ENCODE results near the gene FAM120A. TPM values are rescaled to one million over a fixed set of nuclear protein-coding genes. Genes with fewer than 3 reads are reported as not detected.

FAM120A gene
- polyA plus RNA-seq, 4 donors = 36.2 to 85.8 (median 65.6) TPM

GRCh38 chr9:93590609-93591234 lies 139.2 kb downstream of the FAM120A start:
- 79 to 86% (median 81%) methylated on average over 8 of the region's 8 CpGs for WGBS, 3 donors
- Histone ChIP-seq H3K4me3 (ENCODE audit: low read depth in 1 of 3, low read length in 3 of 3) (no peak overlapping the region), H3K36me3 (ENCODE audit: control insufficient read depth in 3 of 3, insufficient read depth in 2 of 3, low read depth in 1 of 3, low read length in 3 of 3) (peaks cover 0 to 27% (median 0%) of the 10 kb centered on the region in 3 donors), H3K9me3 (ENCODE audit: control insufficient read depth in 2 of 2, insufficient read depth in 1 of 2, low read depth in 1 of 2, low read length in 1 of 2) (no peaks in the 10 kb centered on the region), H3K27ac (ENCODE audit: low read depth in 1 of 3, low read length in 2 of 3) (no peak overlapping the region), H3K27me3 (ENCODE audit: control insufficient read depth in 3 of 3, insufficient read depth in 3 of 3, low read length in 3 of 3) (no peaks in the 10 kb centered on the region), H3K4me1 (ENCODE audit: control insufficient read depth in 3 of 3, insufficient read depth in 2 of 3, low read depth in 1 of 3, low read length in 2 of 3) (peaks cover 5 to 13% (median 11%) of the 10 kb centered on the region in 3 donors)
- DNase-seq (no peak), FAIRE-seq (no peak)

GRCh38 chr9:93591301-93592007 lies 140.0 kb downstream of the FAM120A start:
- no peak overlapping the region for H3K4me3 ChIP-seq (ENCODE audit: low read depth in 1 of 3, low read length in 3 of 3)
- 76 to 82% (median 77%) methylated on average over 13 of the region's 13 CpGs for WGBS, 3 donors
- DNase-seq (no peak), FAIRE-seq (no peak)
- no peaks in the 10 kb centered on the region for H3K27me3 ChIP-seq (ENCODE audit: control insufficient read depth in 3 of 3, insufficient read depth in 3 of 3, low read length in 3 of 3)
- no peaks in the 10 kb centered on the region for H3K9me3 ChIP-seq (ENCODE audit: control insufficient read depth in 2 of 2, insufficient read depth in 1 of 2, low read depth in 1 of 2, low read length in 1 of 2)
- no peak overlapping the region for H3K27ac ChIP-seq (ENCODE audit: low read depth in 1 of 3, low read length in 2 of 3)
- H3K4me1 ChIP-seq (ENCODE audit: control insufficient read depth in 3 of 3, insufficient read depth in 2 of 3, low read depth in 1 of 3, low read length in 2 of 3) = peaks cover 5 to 13% (median 11%) of the 10 kb centered on the region in 3 donors
- H3K36me3 ChIP-seq (ENCODE audit: control insufficient read depth in 3 of 3, insufficient read depth in 2 of 3, low read depth in 1 of 3, low read length in 3 of 3) = peaks cover 0 to 26% (median 0%) of the 10 kb centered on the region in 3 donors

GRCh38 chr9:93592008-93592642 lies 140.6 kb downstream of the FAM120A start:
- FAIRE-seq (no peak), DNase-seq (no peak)
- H3K4me3 ChIP-seq (ENCODE audit: low read depth in 1 of 3, low read length in 3 of 3) = no peak overlapping the region
- 90 to 93% (median 91%) methylated on average over 8 of the region's 8 CpGs for WGBS, 3 donors
- H3K27ac ChIP-seq (ENCODE audit: low read depth in 1 of 3, low read length in 2 of 3) = no peak overlapping the region
- no peaks in the 10 kb centered on the region for H3K9me3 ChIP-seq (ENCODE audit: control insufficient read depth in 2 of 2, insufficient read depth in 1 of 2, low read depth in 1 of 2, low read length in 1 of 2)
- H3K27me3 ChIP-seq (ENCODE audit: control insufficient read depth in 3 of 3, insufficient read depth in 3 of 3, low read length in 3 of 3) = no peaks in the 10 kb centered on the region
- H3K36me3 ChIP-seq (ENCODE audit: control insufficient read depth in 3 of 3, insufficient read depth in 2 of 3, low read depth in 1 of 3, low read length in 3 of 3) = peaks cover 0 to 26% (median 0%) of the 10 kb centered on the region in 3 donors
- H3K4me1 ChIP-seq (ENCODE audit: control insufficient read depth in 3 of 3, insufficient read depth in 2 of 3, low read depth in 1 of 3, low read length in 2 of 3) = peaks cover 5 to 13% (median 11%) of the 10 kb centered on the region in 3 donors

- peak in 1 of 2 donors; percentile 26 for DNase-seq
- FAIRE-seq = no peak
- Histone ChIP-seq H3K4me1 (ENCODE audit: control insufficient read depth in 3 of 3, insufficient read depth in 2 of 3, low read depth in 1 of 3, low read length in 2 of 3) (peaks cover 5 to 13% (median 11%) of the 10 kb centered on the region in 3 donors), H3K4me3 (ENCODE audit: low read depth in 1 of 3, low read length in 3 of 3) (no peak overlapping the region), H3K9me3 (ENCODE audit: control insufficient read depth in 2 of 2, insufficient read depth in 1 of 2, low read depth in 1 of 2, low read length in 1 of 2) (no peaks in the 10 kb centered on the region), H3K27ac (ENCODE audit: low read depth in 1 of 3, low read length in 2 of 3) (no peak overlapping the region), H3K36me3 (ENCODE audit: control insufficient read depth in 3 of 3, insufficient read depth in 2 of 3, low read depth in 1 of 3, low read length in 3 of 3) (peaks cover 0 to 26% (median 0%) of the 10 kb centered on the region in 3 donors), H3K27me3 (ENCODE audit: control insufficient read depth in 3 of 3, insufficient read depth in 3 of 3, low read length in 3 of 3) (no peaks in the 10 kb centered on the region)
- 45 to 66% (median 64%) methylated on average over 2 of the region's 2 CpGs for WGBS, 3 donors
Measured at GRCh38 chr9:93592643-93593021, 141.1 kb downstream of the FAM120A start.

- Histone ChIP-seq H3K4me1 (ENCODE audit: control insufficient read depth in 3 of 3, insufficient read depth in 2 of 3, low read depth in 1 of 3, low read length in 2 of 3) (peaks cover 5 to 13% (median 11%) of the 10 kb centered on the region in 3 donors), H3K27me3 (ENCODE audit: control insufficient read depth in 3 of 3, insufficient read depth in 3 of 3, low read length in 3 of 3) (no peaks in the 10 kb centered on the region), H3K9me3 (ENCODE audit: control insufficient read depth in 2 of 2, insufficient read depth in 1 of 2, low read depth in 1 of 2, low read length in 1 of 2) (no peaks in the 10 kb centered on the region), H3K27ac (ENCODE audit: low read depth in 1 of 3, low read length in 2 of 3) (no peak overlapping the region), H3K36me3 (ENCODE audit: control insufficient read depth in 3 of 3, insufficient read depth in 2 of 3, low read depth in 1 of 3, low read length in 3 of 3) (peaks cover 0 to 24% (median 0%) of the 10 kb centered on the region in 3 donors), H3K4me3 (ENCODE audit: low read depth in 1 of 3, low read length in 3 of 3) (no peak overlapping the region)
- DNase-seq (no peak), FAIRE-seq (no peak)
- WGBS, 3 donors = 86 to 98% (median 89%) methylated on average over 2 of the region's 2 CpGs
Measured at GRCh38 chr9:93593144-93593658, 141.7 kb downstream of the FAM120A start.

- 31 to 58% (median 52%) methylated on average over 8 to 9 of the region's 9 CpGs for WGBS, 3 donors
- no peak for FAIRE-seq
- Histone ChIP-seq H3K36me3 (ENCODE audit: control insufficient read depth in 3 of 3, insufficient read depth in 2 of 3, low read depth in 1 of 3, low read length in 3 of 3) (peaks cover 0 to 27% (median 0%) of the 10 kb centered on the region in 3 donors), H3K4me3 (ENCODE audit: low read depth in 1 of 3, low read length in 3 of 3) (no peak overlapping the region), H3K27me3 (ENCODE audit: control insufficient read depth in 3 of 3, insufficient read depth in 3 of 3, low read length in 3 of 3) (no peaks in the 10 kb centered on the region), H3K27ac (ENCODE audit: low read depth in 1 of 3, low read length in 2 of 3) (peak overlapping the region in 1 of 3 donors; percentile 43), H3K4me1 (ENCODE audit: control insufficient read depth in 3 of 3, insufficient read depth in 2 of 3, low read depth in 1 of 3, low read length in 2 of 3) (peaks cover 5 to 23% (median 7%) of the 10 kb centered on the region in 3 donors), H3K9me3 (ENCODE audit: control insufficient read depth in 2 of 2, insufficient read depth in 1 of 2, low read depth in 1 of 2, low read length in 1 of 2) (no peaks in the 10 kb centered on the region)
- DNase-seq = peak; percentile 53 to 84
Measured at GRCh38 chr9:93594041-93594756, 142.7 kb downstream of the FAM120A start.

GRCh38 chr9:93595461-93595860 lies 144.0 kb downstream of the FAM120A start:
- Histone ChIP-seq H3K27ac (ENCODE audit: low read depth in 1 of 3, low read length in 2 of 3) (no peak overlapping the region), H3K4me1 (ENCODE audit: control insufficient read depth in 3 of 3, insufficient read depth in 2 of 3, low read depth in 1 of 3, low read length in 2 of 3) (peaks cover 5 to 35% (median 11%) of the 10 kb centered on the region in 3 donors), H3K36me3 (ENCODE audit: control insufficient read depth in 3 of 3, insufficient read depth in 2 of 3, low read depth in 1 of 3, low read length in 3 of 3) (peaks cover 0 to 29% (median 0%) of the 10 kb centered on the region in 3 donors), H3K9me3 (ENCODE audit: control insufficient read depth in 2 of 2, insufficient read depth in 1 of 2, low read depth in 1 of 2, low read length in 1 of 2) (no peaks in the 10 kb centered on the region), H3K27me3 (ENCODE audit: control insufficient read depth in 3 of 3, insufficient read depth in 3 of 3, low read length in 3 of 3) (no peaks in the 10 kb centered on the region), H3K4me3 (ENCODE audit: low read depth in 1 of 3, low read length in 3 of 3) (no peak overlapping the region)
- no peak for FAIRE-seq
- 94% methylated on average over 5 of the region's 5 CpGs for whole genome bisulfite sequencing, 3 donors
- DNase-seq = no peak

Measured in small intestine (tissue), 7 donors.